A549 (cell line): Measurements from ENCODE around the gene IL36B. TPM values are rescaled to one million over a fixed set of nuclear protein-coding genes. Genes with fewer than 3 reads are reported as not detected.

ENCODE experiments used
- ATAC-seq, 2 experiments: fragments of 200-7000 bp in 1 of 2; fragments of >200 bp in 1 of 2; cut with Nextera tagmentation in 1 of 2; cut with Tn5 transposase in 1 of 2; 3 replicates each; pipeline versions ENCODE4 v1.8.0 to v1.9.1; 2018 to 2020; ENCODE audit warnings: mild to moderate bottlenecking in 1 of 2, moderate library complexity in 1 of 2
- CTCF ChIA-PET: fragments of 300-600 bp; sonication (Branson Sonifier 250); formaldehyde crosslinking; extraction: SDS; loops from one replicate; lab custom pipeline; 2021; ENCODE audit warnings: antibody characterized with exemption, inconsistent platforms; lab: Yijun Ruan, JAX
- POLR2A ChIA-PET: fragments of 350-600 bp; formaldehyde crosslinking; extraction: SDS; loops from one replicate; lab custom pipeline; 2021; ENCODE audit warnings: antibody characterized with exemption, inconsistent platforms; lab: Yijun Ruan, JAX
- DNase-seq, 2 experiments: peaks; one replicate each; pipeline versions ENCODE4 v3.0.0 to v3.0.0-alpha.2; 2011 to 2016; ENCODE audit warnings: low read depth in 1 of 2, low spot score in 1 of 2
- FAIRE-seq: peaks from 2 replicates; lab custom pipeline; 2011; peaks lifted over from hg19 to GRCh38; lab: Jason Lieb, UNC
- H3K27ac ChIP-seq, 2 experiments: fragments of >200 bp; sonication (Bioruptor Twin); formaldehyde crosslinking; 3 replicates each; pipeline ENCODE4 v1.5.1; 2016 to 2017
- H3K4me1 ChIP-seq: fragments of >200 bp; sonication (Bioruptor Twin); formaldehyde crosslinking; 3 replicates; pipeline ENCODE4 v1.6.1; 2016
- H3K4me2 ChIP-seq: fragments of >200 bp; sonication (Bioruptor Twin); formaldehyde crosslinking; 3 replicates; pipeline ENCODE4 v1.6.1; 2016
- H3K4me3 ChIP-seq: fragments of >200 bp; sonication (Bioruptor Twin); formaldehyde crosslinking; 3 replicates; pipeline ENCODE4 v1.5.1; 2016
- H3K9me3 ChIP-seq: fragments of >200 bp; sonication (Bioruptor Twin); formaldehyde crosslinking; 3 replicates; pipeline ENCODE4 v1.6.1; 2016
- BHLHE40 ChIP-seq: IDR thresholded peaks from 2 replicates; pipeline ENCODE4 v1.6.1; 2012; ENCODE audit warnings: low read depth, low read length, inconsistent platforms
- CBX8 ChIP-seq: fragments of 200-600 bp; sonication (generic); IDR thresholded peaks from 2 replicates; pipeline ENCODE4 v1.6.1; 2016
- CEBPB ChIP-seq, 2 experiments: fragments of >200 bp in 1 of 2; sonication (Bioruptor Twin) in 1 of 2; formaldehyde crosslinking in 1 of 2; IDR thresholded peaks; 2 replicates each; pipeline ENCODE4 v1.6.1; 2012 to 2016
- CHD2 ChIP-seq: fragments of 150-350 bp; IDR thresholded peaks from 2 replicates; pipeline ENCODE4 v1.6.1; 2014; ENCODE audit warnings: low read length; ENCODE audit not compliant: partially characterized antibody
- ELK1 ChIP-seq: fragments of 150-350 bp; IDR thresholded peaks from 2 replicates; pipeline ENCODE4 v1.6.1; 2014; ENCODE audit warnings: low read depth, mild to moderate bottlenecking, low read length
- EP300 ChIP-seq, 2 experiments: fragments of >200 bp; sonication (Bioruptor Twin); formaldehyde crosslinking; IDR thresholded peaks; 2 replicates in 1 of 2; 3 replicates in 1 of 2; pipeline ENCODE4 v1.6.1; 2016 to 2017
- JUNB ChIP-seq: fragments of >200 bp; sonication (Bioruptor Twin); formaldehyde crosslinking; IDR thresholded peaks from 2 replicates; pipeline ENCODE4 v1.6.1; 2016
- KDM5A ChIP-seq: fragments of 200-600 bp; sonication (generic); IDR thresholded peaks from 2 replicates; pipeline ENCODE4 v1.6.1; 2016; ENCODE audit warnings: antibody characterized with exemption, mild to moderate bottlenecking
- MAFK ChIP-seq: fragments of 450-650 bp; IDR thresholded peaks from 2 replicates; pipeline ENCODE4 v1.6.1; 2014; ENCODE audit not compliant: partially characterized antibody
- NPAS2 ChIP-seq: fragments of 250-450 bp; sonication (Bioruptor Pico); IDR thresholded peaks from 2 replicates; pipeline ENCODE4 v1.8.0; 2022; ENCODE audit warnings: mild to moderate bottlenecking, moderate library complexity, borderline replicate concordance
- NR3C1 ChIP-seq: fragments of >200 bp; sonication (Bioruptor Twin); formaldehyde crosslinking; IDR thresholded peaks from 3 replicates; pipeline ENCODE4 v1.6.1; 2017
- RAD21 ChIP-seq, 2 experiments: fragments of >200 bp in 1 of 2; sonication (Bioruptor Twin) in 1 of 2; formaldehyde crosslinking in 1 of 2; IDR thresholded peaks in 1 of 2; conservative IDR thresholded peaks in 1 of 2; 2 replicates in 1 of 2; 3 replicates in 1 of 2; pipeline ENCODE4 v1.6.1; 2012 to 2018; ENCODE audit warnings: inconsistent platforms in 1 of 2
- RARB ChIP-seq: fragments of 250-450 bp; sonication (Bioruptor Pico); IDR thresholded peaks from 2 replicates; pipeline ENCODE4 v1.8.0; 2021; ENCODE audit warnings: mild to moderate bottlenecking, moderate library complexity
- RFX5 ChIP-seq: fragments of 450-650 bp; IDR thresholded peaks from 2 replicates; pipeline ENCODE4 v1.7.1; 2014; ENCODE audit warnings: antibody characterized with exemption, mild to moderate bottlenecking, moderate library complexity
- RNF2 ChIP-seq: fragments of 200-600 bp; sonication (generic); IDR thresholded peaks from 2 replicates; pipeline ENCODE4 v1.6.1; 2016; ENCODE audit warnings: low read depth, mild to moderate bottlenecking, antibody characterized with exemption, moderate library complexity, borderline replicate concordance
- SREBF2 ChIP-seq: fragments of 450-650 bp; IDR thresholded peaks from 2 replicates; pipeline ENCODE4 v1.6.1; 2014; ENCODE audit warnings: mild to moderate bottlenecking, moderate library complexity
- TFCP2L1 ChIP-seq: fragments of 250-450 bp; sonication (Bioruptor Pico); IDR thresholded peaks from 2 replicates; pipeline ENCODE4 v1.5.0; 2021; ENCODE audit warnings: mild to moderate bottlenecking
- ZC3H11A ChIP-seq: fragments of 450-650 bp; IDR thresholded peaks from 2 replicates; pipeline ENCODE4 v1.6.1; 2014; ENCODE audit warnings: antibody characterized with exemption, mild to moderate bottlenecking
- ZSCAN20 ChIP-seq: fragments of 250-450 bp; sonication (Bioruptor Pico); IDR thresholded peaks from 2 replicates; pipeline ENCODE4 v1.8.0; 2022; ENCODE audit warnings: mild to moderate bottlenecking, moderate library complexity
- WGBS: methylation state at CpG from one replicate; pipeline ENCODE4 v1.1.6; 2017; ENCODE audit errors: missing lambda C conversion rate; 5-methylcytosine and 5-hydroxymethylcytosine counted together
- polyA plus RNA-seq, 4 experiments: library from polyadenylated mRNA; depleted of rRNA in 3 of 4; stranded (reverse); fragments of >200 nt; fragmentation: RNase III in 1 of 4; extraction: RNeasy Plus Mini Kit Qiagen cat#74134 plus additional on column Dnase treatment in 1 of 4; gene quantifications; 2 replicates in 3 of 4; 3 replicates in 1 of 4; pipeline ENCODE4 v1.2.3, GENCODE V29; 2011 to 2017
- TF ChIP-seq, protein P1 (sequence below): fragments of >200 bp; sonication (Bioruptor Twin); formaldehyde crosslinking; IDR thresholded peaks from 3 replicates; pipeline ENCODE4 v1.6.1; 2016

The IL36B gene
- polyA plus RNA-seq, 2 of the 4 experiments (the other 2 are of a cell fraction) = not detected

GRCh38 chr2:113005030-113005509 is 47.6 kb downstream of the IL36B start, which contains the start of gene IL36A:
IL36A (plus strand) TSS chr2:113005459; CDS start chr2:113005872, 413 bp downstream.
- 65% methylated on average over 3 of the region's 3 CpGs for WGBS

DNA sequence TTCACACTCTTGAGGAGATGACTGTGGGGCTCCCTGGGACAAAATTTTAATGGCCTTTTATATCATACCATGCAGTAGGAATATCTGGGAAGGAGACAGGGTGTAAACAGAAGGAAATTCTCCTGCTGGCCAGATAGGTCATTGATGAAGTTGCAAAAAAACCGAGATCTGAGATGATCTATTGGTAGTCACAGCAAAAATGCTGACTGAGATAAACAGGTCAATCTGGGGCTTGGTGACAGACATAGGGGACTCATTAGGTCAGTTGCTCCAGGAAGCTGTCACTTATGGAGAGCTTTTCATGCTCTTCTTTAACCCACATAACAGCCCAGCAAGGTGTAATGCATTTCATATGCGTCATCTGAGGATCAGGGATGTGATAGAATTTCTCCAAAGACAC is 50.0 kb downstream of the IL36B start:
- H3K9me3 ChIP-seq = peaks cover 33% of the 10 kb centered on the region
- WGBS = 17% methylated on average over 2 of the region's 2 CpGs
- no peak for ATAC-seq
- no peak overlapping the region for H3K4me3 ChIP-seq
- no peak for DNase-seq
- no peak overlapping the region for H3K4me2 ChIP-seq
- ChIA-PET CTCF (no interaction called here), POLR2A (no interaction called here)
- FAIRE-seq = no peak
- no peaks in the 10 kb centered on the region for H3K4me1 ChIP-seq
- no peak overlapping the region for H3K27ac ChIP-seq
- TF ChIP-seq MAFK = peak; percentile 58
- TF ChIP-seq EP300 (IDR thresholded peaks at IDR 0.05) = no peak
- TF ChIP-seq RNF2 = no peak
- TF ChIP-seq, all 56 proteins: peak for 1

More at GRCh38 chr2:113005030-113005509, 47.6 kb downstream of the IL36B start, which contains the start of gene IL36A:
- no peak within 1 kb of the TSS for H3K4me3 ChIP-seq
- ATAC-seq = no peak
- H3K27ac ChIP-seq = no peak within 1 kb of the TSS
- no peak for DNase-seq
- TF ChIP-seq CBX8 = no peak
- no peak for TF ChIP-seq EP300 (IDR thresholded peaks at IDR 0.05)
- no peak for TF ChIP-seq ELK1
- TF ChIP-seq RFX5 = no peak
- TF ChIP-seq ZC3H11A = no peak
- TF ChIP-seq SREBF2 = no peak
- TF ChIP-seq, protein P1, sequence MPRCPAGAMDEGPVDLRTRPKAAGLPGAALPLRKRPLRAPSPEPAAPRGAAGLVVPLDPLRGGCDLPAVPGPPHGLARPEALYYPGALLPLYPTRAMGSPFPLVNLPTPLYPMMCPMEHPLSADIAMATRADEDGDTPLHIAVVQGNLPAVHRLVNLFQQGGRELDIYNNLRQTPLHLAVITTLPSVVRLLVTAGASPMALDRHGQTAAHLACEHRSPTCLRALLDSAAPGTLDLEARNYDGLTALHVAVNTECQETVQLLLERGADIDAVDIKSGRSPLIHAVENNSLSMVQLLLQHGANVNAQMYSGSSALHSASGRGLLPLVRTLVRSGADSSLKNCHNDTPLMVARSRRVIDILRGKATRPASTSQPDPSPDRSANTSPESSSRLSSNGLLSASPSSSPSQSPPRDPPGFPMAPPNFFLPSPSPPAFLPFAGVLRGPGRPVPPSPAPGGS = no peak
- TF ChIP-seq NPAS2 (CRISPR knock-in tag) = no peak
- no peak for TF ChIP-seq CEBPB (IDR thresholded peaks at IDR 0.05)
- TF ChIP-seq CHD2 = no peak
- no peak for TF ChIP-seq NR3C1
- TF ChIP-seq BHLHE40 = no peak
- TF ChIP-seq TFCP2L1 (CRISPR knock-in tag) = no peak
- no peak for TF ChIP-seq ZSCAN20 (CRISPR knock-in tag)
- TF ChIP-seq MAFK = no peak
- no peak for TF ChIP-seq RAD21 (conservative IDR thresholded peaks at IDR 0.05 in 1 of 2, IDR thresholded peaks at IDR 0.05 in 1 of 2)
- TF ChIP-seq KDM5A = no peak
- no peak for TF ChIP-seq RARB (CRISPR knock-in tag)
- TF ChIP-seq JUNB = no peak
- H3K9me3 ChIP-seq = peaks cover 25% of the 10 kb centered on the region
- ChIA-PET POLR2A (no interaction called here), CTCF (interaction anchor here (0.9 kb wide), 1 partner anchor 45 kb away, joined by 3 read pairs; no protein-coding TSS in a partner anchor)
- peaks cover 1% of the 10 kb centered on the region; the same call in 2 of the 3 replicates for H3K4me1 ChIP-seq
- H3K4me2 ChIP-seq = no peak within 1 kb of the TSS
- FAIRE-seq = no peak

DNA sequence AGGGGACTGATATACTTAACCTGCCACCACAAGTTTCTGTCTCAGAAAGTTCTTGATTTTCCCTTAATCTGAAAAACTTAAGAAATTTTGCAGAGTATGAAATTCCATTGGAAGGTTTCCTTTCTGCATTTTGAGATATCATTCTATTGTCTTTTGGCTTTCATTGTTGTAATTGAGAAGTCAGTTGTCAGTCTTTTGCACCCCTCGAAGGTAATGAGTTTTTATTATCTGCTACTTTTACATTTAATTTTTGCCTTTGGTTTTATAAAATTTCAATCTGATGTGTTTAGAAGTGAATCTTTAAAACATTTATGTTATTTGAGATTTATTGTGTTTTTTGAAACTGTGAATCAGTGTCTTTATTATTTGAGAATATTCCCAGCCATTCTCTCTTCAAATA is 52.2 kb downstream of the IL36B start:
- FAIRE-seq (peak; percentile 13), ATAC-seq (no peak), DNase-seq (peak in 1 of 2 experiments; percentile 10)
- ChIA-PET POLR2A (no interaction called here), CTCF (no interaction called here)
- Histone ChIP-seq H3K27ac (no peak overlapping the region), H3K4me1 (no peaks in the 10 kb centered on the region), H3K9me3 (peaks cover 33% of the 10 kb centered on the region), H3K4me2 (no peak overlapping the region), H3K4me3 (no peak overlapping the region)
- WGBS = 5% methylated on average over 1 of the region's 1 CpG
- no peak for TF ChIP-seq MAFK
